ENCODE results near the gene VSTM2B.

GRCh38 chr19:29535214-29535831, 9.5 kb downstream of the VSTM2B start:
- TF ChIP-seq, protein P1, sequence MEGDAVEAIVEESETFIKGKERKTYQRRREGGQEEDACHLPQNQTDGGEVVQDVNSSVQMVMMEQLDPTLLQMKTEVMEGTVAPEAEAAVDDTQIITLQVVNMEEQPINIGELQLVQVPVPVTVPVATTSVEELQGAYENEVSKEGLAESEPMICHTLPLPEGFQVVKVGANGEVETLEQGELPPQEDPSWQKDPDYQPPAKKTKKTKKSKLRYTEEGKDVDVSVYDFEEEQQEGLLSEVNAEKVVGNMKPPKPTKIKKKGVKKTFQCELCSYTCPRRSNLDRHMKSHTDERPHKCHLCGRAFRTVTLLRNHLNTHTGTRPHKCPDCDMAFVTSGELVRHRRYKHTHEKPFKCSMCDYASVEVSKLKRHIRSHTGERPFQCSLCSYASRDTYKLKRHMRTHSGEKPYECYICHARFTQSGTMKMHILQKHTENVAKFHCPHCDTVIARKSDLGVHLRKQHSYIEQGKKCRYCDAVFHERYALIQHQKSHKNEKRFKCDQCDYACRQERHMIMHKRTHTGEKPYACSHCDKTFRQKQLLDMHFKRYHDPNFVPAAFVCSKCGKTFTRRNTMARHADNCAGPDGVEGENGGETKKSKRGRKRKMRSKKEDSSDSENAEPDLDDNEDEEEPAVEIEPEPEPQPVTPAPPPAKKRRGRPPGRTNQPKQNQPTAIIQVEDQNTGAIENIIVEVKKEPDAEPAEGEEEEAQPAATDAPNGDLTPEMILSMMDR (IDR thresholded peaks at IDR 0.05 in 8 of 11, conservative IDR thresholded peaks at IDR 0.05 in 3 of 11), result no peak
- TF ChIP-seq POLR2A (IDR thresholded peaks at IDR 0.05), result no peak

Data from spleen (tissue), 7 donors.